ENCODE measurements around the gene PSMC3. TPM values are rescaled to one million over a fixed set of nuclear protein-coding genes. Genes with fewer than 3 reads are reported as not detected.

PSMC3 gene
- total RNA-seq, 1 donor from 2014 or later = 108 TPM

DNA sequence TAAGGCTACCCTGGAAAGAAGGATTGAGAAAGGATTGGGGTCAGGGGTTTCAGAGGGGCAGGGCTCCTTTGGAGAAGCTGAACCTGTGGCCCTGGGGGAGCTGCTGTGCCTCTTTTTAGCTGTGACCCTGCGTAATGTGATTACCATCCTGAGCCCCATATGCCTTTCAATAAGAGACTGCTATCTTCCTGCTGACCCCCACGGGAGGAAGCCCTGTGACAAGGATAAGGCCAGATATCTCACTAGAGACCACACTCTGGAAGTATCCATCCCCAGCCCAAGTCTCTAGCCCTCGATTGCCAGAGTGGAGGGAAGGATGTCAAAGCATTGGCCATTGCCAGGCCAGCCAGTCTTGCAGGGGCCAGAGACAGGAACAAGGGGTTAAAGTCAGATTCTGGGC is 22.7 kb downstream of the PSMC3 start:
- Mint-ChIP-seq H3K27me3 (ENCODE audit: low read depth) (no peaks in the 10 kb centered on the region), H3K36me3 (ENCODE audit: low read depth) (no peaks in the 10 kb centered on the region), H3K9me3 (ENCODE audit: low read depth) (no peaks in the 10 kb centered on the region), H3K4me1 (ENCODE audit: low read depth) (peaks cover 20% of the 10 kb centered on the region), H3K4me3 (ENCODE audit: unreplicated experiment) (no peak overlapping the region), H3K27ac (ENCODE audit: unreplicated experiment) (no peak overlapping the region)
- no peak for TF ChIP-seq CTCF (IDR thresholded peaks at IDR 0.05)
- no peak for DNase-seq (ENCODE audit: low spot score)

- peaks cover 20% of the 10 kb centered on the region for H3K4me1 Mint-ChIP-seq (ENCODE audit: low read depth)
- no peak for TF ChIP-seq CTCF (IDR thresholded peaks at IDR 0.05)
- H3K4me3 Mint-ChIP-seq (ENCODE audit: unreplicated experiment) = no peak overlapping the region
- DNase-seq (ENCODE audit: low spot score) = no peak
- H3K27me3 Mint-ChIP-seq (ENCODE audit: low read depth) = no peaks in the 10 kb centered on the region
- no peaks in the 10 kb centered on the region for H3K36me3 Mint-ChIP-seq (ENCODE audit: low read depth)
- H3K9me3 Mint-ChIP-seq (ENCODE audit: low read depth) = no peaks in the 10 kb centered on the region
- H3K27ac Mint-ChIP-seq (ENCODE audit: unreplicated experiment) = no peak overlapping the region
Measured at GRCh38 chr11:47403135-47403534, 23.1 kb downstream of the PSMC3 start.

- Mint-ChIP-seq H3K36me3 (ENCODE audit: low read depth) (no peaks in the 10 kb centered on the region), H3K27me3 (ENCODE audit: low read depth) (no peaks in the 10 kb centered on the region), H3K27ac (ENCODE audit: unreplicated experiment) (peak overlapping the region; percentile 83), H3K4me1 (ENCODE audit: low read depth) (peaks cover 9% of the 10 kb centered on the region), H3K4me3 (ENCODE audit: unreplicated experiment) (peak overlapping the region; percentile 54), H3K9me3 (ENCODE audit: low read depth) (no peaks in the 10 kb centered on the region)
- DNase-seq (ENCODE audit: low spot score) = no peak
- TF ChIP-seq CTCF (IDR thresholded peaks at IDR 0.05) = no peak
Measured at GRCh38 chr11:47400768-47401279, 25.4 kb downstream of the PSMC3 start.

GRCh38 chr11:47399860-47400767 is 26.1 kb downstream of the PSMC3 start:
- peak overlapping the region; percentile 55 for H3K4me3 Mint-ChIP-seq (ENCODE audit: unreplicated experiment)
- no peaks in the 10 kb centered on the region for H3K36me3 Mint-ChIP-seq (ENCODE audit: low read depth)
- TF ChIP-seq CTCF (IDR thresholded peaks at IDR 0.05) = no peak
- peaks cover 9% of the 10 kb centered on the region for H3K4me1 Mint-ChIP-seq (ENCODE audit: low read depth)
- DNase-seq (ENCODE audit: low spot score) = no peak
- no peaks in the 10 kb centered on the region for H3K27me3 Mint-ChIP-seq (ENCODE audit: low read depth)
- no peaks in the 10 kb centered on the region for H3K9me3 Mint-ChIP-seq (ENCODE audit: low read depth)
- H3K27ac Mint-ChIP-seq (ENCODE audit: unreplicated experiment) = peak overlapping the region; percentile 83

DNA sequence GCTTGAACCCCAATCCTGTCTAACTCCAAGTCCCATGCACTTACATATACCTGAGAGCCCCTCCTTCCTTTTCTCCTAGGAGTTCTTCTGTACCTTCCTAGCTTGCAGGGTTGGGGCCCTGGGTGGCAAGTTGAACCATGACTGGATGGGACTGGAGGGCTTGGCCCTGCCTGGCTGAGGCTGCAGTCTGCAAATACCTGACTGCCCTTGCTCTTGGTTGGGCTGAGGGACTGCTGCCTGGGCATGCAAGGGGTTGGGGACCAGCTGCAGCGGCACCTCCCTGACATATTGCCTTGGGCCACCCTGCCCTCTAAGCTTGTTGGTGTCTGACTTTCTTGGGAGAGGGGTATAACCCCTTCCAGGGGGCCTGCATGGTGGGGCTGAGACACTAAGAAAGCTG is 27.7 kb downstream of the PSMC3 start:
- TF ChIP-seq CTCF (IDR thresholded peaks at IDR 0.05) = no peak
- DNase-seq (ENCODE audit: low spot score) = no peak
- no peak overlapping the region for H3K4me3 Mint-ChIP-seq (ENCODE audit: unreplicated experiment)
- H3K9me3 Mint-ChIP-seq (ENCODE audit: low read depth) = no peaks in the 10 kb centered on the region
- H3K36me3 Mint-ChIP-seq (ENCODE audit: low read depth) = no peaks in the 10 kb centered on the region
- peaks cover 9% of the 10 kb centered on the region for H3K4me1 Mint-ChIP-seq (ENCODE audit: low read depth)
- H3K27me3 Mint-ChIP-seq (ENCODE audit: low read depth) = no peaks in the 10 kb centered on the region
- H3K27ac Mint-ChIP-seq (ENCODE audit: unreplicated experiment) = no peak overlapping the region
